Frontal cortex (tissue), 4 donors: Measurements from ENCODE around the gene CHTOP. TPM values are rescaled to one million over a fixed set of nuclear protein-coding genes. Genes with fewer than 3 reads are reported as not detected.
"Not testable (repeated sequence)": the region's sequence is repeated elsewhere in the genome, so short reads cannot be mapped to it uniquely, and the experiment has no call there.

Source experiments
- DNase-seq, 2 donors: peaks; one replicate each; pipeline ENCODE4 v3.0.0; 2012; ENCODE audit warnings: low spot score in 2 of 2
- FAIRE-seq: peaks from 2 replicates; lab custom pipeline; 2012; peaks lifted over from hg19 to GRCh38; lab: Jason Lieb, UNC
- total RNA-seq: library from RNA; depleted of rRNA; stranded (reverse); fragments of >200 nt; gene quantifications from one replicate; pipeline ENCODE4 v1.2.3, GENCODE V29; 2014
- donor health status: control.
- donor health status: control.
- donor health status: control.

CHTOP gene
- total RNA-seq, 1 donor from 2014 or later = 55.0 TPM

- FAIRE-seq (no peak), DNase-seq (no peak)
These were observed 19.1 kb downstream of the CHTOP start for GRCh38 chr1:153652805-153653500.

- DNase-seq (no peak), FAIRE-seq (no peak)
These were observed 21.5 kb downstream of the CHTOP start for GRCh38 chr1:153655333-153655732.

- DNase-seq (peak; percentile 79 to 88), FAIRE-seq (no peak)
These were observed 24.7 kb downstream of the CHTOP start, which contains the start of gene SNAPIN for GRCh38 chr1:153658400-153659174. Gene SNAPIN (plus strand): TSS chr1:153658703. CDS start chr1:153658744, 41 bp downstream.

- no peak for DNase-seq
- no peak for FAIRE-seq
These were observed 25.3 kb downstream of the CHTOP start for GRCh38 chr1:153659175-153659534.

- no peak for DNase-seq
- no peak for FAIRE-seq
These were observed 25.8 kb downstream of the CHTOP start for GRCh38 chr1:153659656-153660055.

GRCh38 chr1:153661111-153661708, 27.3 kb downstream of the CHTOP start:
- DNase-seq (no peak), FAIRE-seq (no peak)

- FAIRE-seq = no peak
- DNase-seq = no peak
These were observed 28.4 kb downstream of the CHTOP start for GRCh38 chr1:153662269-153662668.

GRCh38 chr1:153663211-153663610, 29.3 kb downstream of the CHTOP start:
- no peak for DNase-seq
- no peak for FAIRE-seq

- FAIRE-seq (no peak), DNase-seq (no peak)
These were observed 33.6 kb downstream of the CHTOP start for GRCh38 chr1:153667439-153667838.

- not testable (repeated sequence) for FAIRE-seq, DNase-seq
These were observed 34.8 kb downstream of the CHTOP start for GRCh38 chr1:153668672-153669071.

- no peak for DNase-seq
- FAIRE-seq = no peak
These were observed 35.7 kb downstream of the CHTOP start for GRCh38 chr1:153669606-153670005.

GRCh38 chr1:153670257-153670858, 36.5 kb downstream of the CHTOP start:
- DNase-seq (no peak), FAIRE-seq (no peak)

- DNase-seq (peak; percentile 90 to 94), FAIRE-seq (peak; percentile 99)
These were observed 37.2 kb downstream of the CHTOP start, which contains the start of gene ILF2 for GRCh38 chr1:153670859-153671627. Gene ILF2 (minus strand): TSS chr1:153670993. CDS start chr1:153670922, 71 bp downstream.

- not testable (repeated sequence) for DNase-seq, FAIRE-seq
These were observed 37.9 kb downstream of the CHTOP start for GRCh38 chr1:153671628-153672353.

- DNase-seq = no peak
- no peak for FAIRE-seq
These were observed 39.6 kb downstream of the CHTOP start for GRCh38 chr1:153673511-153673910.

- FAIRE-seq (no peak), DNase-seq (peak; percentile 68 to 76)
These were observed 44.1 kb downstream of the CHTOP start for GRCh38 chr1:153677718-153678518.

- FAIRE-seq (no peak), DNase-seq (peak; percentile 52 to 64)
These were observed 44.9 kb downstream of the CHTOP start, which contains the start of gene NPR1 for GRCh38 chr1:153678519-153679336. Gene NPR1 (plus strand): TSS chr1:153678688. CDS start chr1:153679109, 421 bp downstream.
